B cell (primary cell): ENCODE results near the gene MED15. TPM values are rescaled to one million over a fixed set of nuclear protein-coding genes. Genes with fewer than 3 reads are reported as not detected.

Source experiments
- ATAC-seq: fragments of 200-7000 bp; cut with Tn5 transposase; one replicate; pipeline ENCODE4 v1.10.0; 2021; ENCODE audit warnings: low read depth, mild to moderate bottlenecking, moderate number of reproducible peaks, moderate library complexity
- CTCF ChIA-PET: fragments of 350-600 bp; sonication (Branson Sonifier 250); formaldehyde crosslinking; loops from one replicate; lab custom pipeline; 2021; ENCODE audit warnings: antibody characterized with exemption, inconsistent platforms; lab: Charles Lee
- POLR2A ChIA-PET: fragments of 350-600 bp; sonication (Branson Sonifier 250); formaldehyde crosslinking; loops from one replicate; lab custom pipeline; 2021; ENCODE audit warnings: antibody characterized with exemption; lab: Charles Lee
- DNase-seq: peaks from one replicate; pipeline ENCODE4 v3.0.0; 2013
- H2AFZ ChIP-seq: 2 replicates; pipeline ENCODE4 v1.6.1; 2012; ENCODE audit warnings: mild to moderate bottlenecking, low read depth, low read length; ENCODE audit not compliant: insufficient read depth, poor library complexity, severe bottlenecking
- H3K27ac ChIP-seq, 2 donors: 1 replicate in 1 of 2; 2 replicates in 1 of 2; pipeline ENCODE4 v1.5.1; 2012 to 2013; ENCODE audit warnings: low read length in 2 of 2, mild to moderate bottlenecking in 2 of 2, moderate library complexity in 1 of 2
- H3K27me3 ChIP-seq, 4 experiments: fragments of 200-600 bp in 1 of 4; sonication (generic) in 1 of 4; replicated peaks in 1 of 4; 1 replicate in 2 of 4; 2 replicates in 2 of 4; pipeline versions ENCODE4 v1.6.1 to v1.7.0; 2013 to 2016; ENCODE audit warnings: low read length in 3 of 4, mild to moderate bottlenecking in 2 of 4, mixed read lengths in 1 of 4, moderate library complexity in 1 of 4; ENCODE audit not compliant: insufficient read depth in 4 of 4, control insufficient read depth in 3 of 4; ENCODE audit errors: control extremely low read depth in 1 of 4
- H3K36me3 ChIP-seq, 2 experiments: replicated peaks in 1 of 2; 1 replicate in 1 of 2; 2 replicates in 1 of 2; pipeline versions ENCODE4 v1.6.1 to v1.7.1; 2013; ENCODE audit warnings: low read length in 1 of 2; ENCODE audit not compliant: insufficient read depth in 2 of 2, control insufficient read depth in 1 of 2; ENCODE audit errors: control extremely low read depth in 1 of 2, extremely low read depth in 1 of 2
- H3K4me1 ChIP-seq, 2 donors: fragments of 200-600 bp in 1 of 2; sonication (generic) in 1 of 2; 1 replicate in 1 of 2; 2 replicates in 1 of 2; pipeline versions ENCODE4 v1.5.1 to v1.6.1; 2013 to 2017; ENCODE audit warnings: low read length in 2 of 2; ENCODE audit not compliant: control insufficient read depth in 2 of 2, insufficient read depth in 2 of 2
- H3K4me2 ChIP-seq: replicated peaks from 2 replicates; pipeline ENCODE3; 2012; ENCODE audit warnings: mild to moderate bottlenecking, low read depth, low read length; ENCODE audit not compliant: poor library complexity, severe bottlenecking
- H3K4me3 ChIP-seq, 5 experiments: fragments of 200-600 bp in 1 of 5; sonication (generic) in 1 of 5; 1 replicate in 3 of 5; 2 replicates in 2 of 5; pipeline versions ENCODE4 v1.5.1 to v1.7.0; 2011 to 2016; ENCODE audit warnings: low read length in 4 of 5, mild to moderate bottlenecking in 4 of 5, low read depth in 2 of 5, control low read depth in 1 of 5, moderate library complexity in 1 of 5; ENCODE audit not compliant: insufficient read depth in 1 of 5; ENCODE audit errors: control extremely low read depth in 1 of 5, extremely low read depth in 1 of 5
- H3K79me2 ChIP-seq: fragments of 200-600 bp; sonication (generic); one replicate; pipeline ENCODE4 v1.6.0; 2016; ENCODE audit warnings: low read length; ENCODE audit not compliant: control insufficient read depth, insufficient read depth
- H3K9ac ChIP-seq: fragments of 200-600 bp; sonication (generic); 2 replicates; pipeline ENCODE4 v1.6.1; 2017; ENCODE audit warnings: mild to moderate bottlenecking, low read length, moderate library complexity
- H3K9me3 ChIP-seq, 3 donors: one replicate each; pipeline versions ENCODE4 v1.6.1 to v1.7.1; 2013; ENCODE audit warnings: low read length in 2 of 3; ENCODE audit not compliant: control insufficient read depth in 2 of 3, insufficient read depth in 1 of 3; ENCODE audit errors: control extremely low read depth in 1 of 3
- H4K20me1 ChIP-seq: 2 replicates; pipeline ENCODE4 v1.6.0; 2012; ENCODE audit warnings: mild to moderate bottlenecking, low read length; ENCODE audit not compliant: insufficient read depth, control insufficient read depth, poor library complexity, severe bottlenecking
- H3K27ac Mint-ChIP-seq: one replicate; pipeline ENCODE4 v1.8.0; 2021; ENCODE audit warnings: mixed read lengths
- H3K27me3 Mint-ChIP-seq: one replicate; pipeline ENCODE4 v1.8.0; 2021; ENCODE audit warnings: mixed read lengths
- H3K4me1 Mint-ChIP-seq: one replicate; pipeline ENCODE4 v1.8.0; 2021; ENCODE audit warnings: mixed read lengths
- H3K4me3 Mint-ChIP-seq: one replicate; pipeline ENCODE4 v1.8.0; 2021; ENCODE audit warnings: mixed read lengths
- H3K9me3 Mint-ChIP-seq: one replicate; pipeline ENCODE4 v1.8.0; 2022; ENCODE audit warnings: mixed read lengths; ENCODE audit not compliant: insufficient read depth
- CTCF ChIP-seq: fragments of 200-600 bp; IDR thresholded peaks from one replicate; pipeline ENCODE4 v1.8.0; 2022; ENCODE audit warnings: antibody characterized with exemption, mild to moderate bottlenecking
- EZH2 ChIP-seq: IDR thresholded peaks from 2 replicates; pipeline ENCODE4 v1.6.1; 2012; ENCODE audit warnings: borderline replicate concordance, low read depth, mild to moderate bottlenecking, moderate library complexity, low read length; ENCODE audit not compliant: insufficient read depth, poor library complexity, severe bottlenecking
- WGBS: methylation state at CpG from one replicate; pipeline ENCODE4 v1.1.5; 2013; ENCODE audit warnings: missing lambda C conversion rate; ENCODE audit not compliant: insufficient coverage; 5-methylcytosine and 5-hydroxymethylcytosine counted together
- intact Hi-C: fragments of 100-400 bp; cut with micrococcal nuclease; formaldehyde crosslinking; loops from one replicate; pipeline ENCODE4 v1.10.0; 2022
- polyA plus RNA-seq: library from polyadenylated mRNA; depleted of rRNA; stranded (reverse); fragments of >200 nt; gene quantifications from 2 replicates; pipeline ENCODE4 v1.2.3, GENCODE V29; 2012
- total RNA-seq, 2 donors: library from RNA; stranded (reverse); fragments of 120-200 nt in 1 of 2; gene quantifications; 1 replicate in 1 of 2; 2 replicates in 1 of 2; pipeline versions ENCODE4 v1.2.3 to v1.2.4, GENCODE V29; 2013 to 2022

MED15 gene
- total and polyA plus RNA-seq, 2 donors (not counting 1 experiment from before 2014, with no cell fraction given): 109 to 134 TPM

GRCh38 chr22:20575724-20576444 is 68.5 kb downstream of the MED15 start:
- ChIA-PET CTCF (interaction anchor here (0.5 to 4.9 kb wide), 5 partner anchors 8 to 157 kb away, joined by 3 to 34 read pairs (median 4); no protein-coding TSS in a partner anchor), POLR2A (no interaction called here)
- H3K4me3 Mint-ChIP-seq: no peak overlapping the region
- Histone ChIP-seq H3K9me3 (no peaks in the 10 kb centered on the region), H3K79me2 (peaks cover 17% of the 10 kb centered on the region), H3K4me1 (no peaks in the 10 kb centered on the region), H2AFZ (no peak overlapping the region), H3K9ac (no peak overlapping the region), H3K4me2 (no peak overlapping the region), H3K4me3 (no peak overlapping the region), H3K36me3 (peaks cover 0 to 92% of the 10 kb centered on the region in 2 experiments), H3K27ac (no peak overlapping the region), H4K20me1 (peaks cover 55% of the 10 kb centered on the region), H3K27me3 (no peaks in the 10 kb centered on the region)
- no peaks in the 10 kb centered on the region for H3K4me1 Mint-ChIP-seq
- 97% methylated on average over 2 of the region's 6 CpGs for WGBS
- intact Hi-C loops: no loop called here
- no peaks in the 10 kb centered on the region for H3K9me3 Mint-ChIP-seq
- no peaks in the 10 kb centered on the region for H3K27me3 Mint-ChIP-seq
- no peak for TF ChIP-seq CTCF
- no peak for TF ChIP-seq EZH2
- no peak for ATAC-seq
- H3K27ac Mint-ChIP-seq: no peak overlapping the region
- DNase-seq: no peak

GRCh38 chr22:20576445-20576816 is 69.0 kb downstream of the MED15 start:
- Histone ChIP-seq H3K4me3 (no peak overlapping the region), H3K27me3 (no peaks in the 10 kb centered on the region), H4K20me1 (peaks cover 61% of the 10 kb centered on the region), H3K4me2 (no peak overlapping the region), H3K27ac (no peak overlapping the region), H3K9ac (no peak overlapping the region), H2AFZ (no peak overlapping the region), H3K36me3 (peaks cover 0 to 90% of the 10 kb centered on the region in 2 experiments), H3K79me2 (peaks cover 18% of the 10 kb centered on the region), H3K4me1 (no peaks in the 10 kb centered on the region), H3K9me3 (no peaks in the 10 kb centered on the region)
- no peak for DNase-seq
- TF ChIP-seq CTCF: no peak
- no peak for TF ChIP-seq EZH2
- Mint-ChIP-seq H3K27ac (no peak overlapping the region), H3K4me3 (no peak overlapping the region), H3K4me1 (no peaks in the 10 kb centered on the region), H3K27me3 (no peaks in the 10 kb centered on the region), H3K9me3 (no peaks in the 10 kb centered on the region)
- intact Hi-C loops: no loop called here
- ChIA-PET POLR2A (no interaction called here), CTCF (interaction anchor here (0.5 to 4.9 kb wide), 3 partner anchors 8 to 67 kb away, joined by 3 to 34 read pairs (median 3); no protein-coding TSS in a partner anchor)
- 55% methylated on average over 3 of the region's 3 CpGs for WGBS
- ATAC-seq: no peak
